ENCODE measurements around the gene MIP. TPM values are rescaled to one million over a fixed set of nuclear protein-coding genes. Genes with fewer than 3 reads are reported as not detected.

Gene MIP
- total and polyA plus RNA-seq, 2 of the 4 experiments (the other 2 are of a cell fraction): not detected

DNA sequence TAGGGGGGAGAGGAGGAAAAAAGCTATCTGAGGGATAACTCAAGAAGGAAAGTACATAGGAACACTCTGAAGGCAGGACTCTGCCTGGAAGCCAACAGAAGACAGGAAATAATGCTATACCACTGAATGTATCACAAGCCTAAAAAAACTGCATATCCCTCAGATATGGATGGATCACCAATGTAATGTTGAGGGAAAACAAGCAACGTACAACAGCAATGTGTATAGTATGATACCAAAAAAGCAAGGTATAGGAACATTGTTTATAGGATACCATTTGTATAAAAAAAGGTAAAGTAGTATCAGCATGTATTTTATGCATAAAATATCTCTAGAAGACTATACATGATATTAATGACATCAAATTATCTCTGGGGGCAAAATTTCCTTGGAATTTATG lies 30.1 kb upstream of the MIP start:
- ATAC-seq (ENCODE audit: low read depth) (no peak), DNase-seq (no peak)
- Histone ChIP-seq H3K9me3 (ENCODE audit: control insufficient read depth, insufficient read depth, low read length) (0 out of 2 replicates have a peak, but pooled peaks cover 2% of the 10 kb centered on the region), H3K9ac (ENCODE audit: low read depth, low read length) (no peak overlapping the region), H3K23ac (ENCODE audit: low read depth, low read length) (no peak overlapping the region), H3K18ac (ENCODE audit: low read depth, low read length) (no peak overlapping the region), H4K5ac (ENCODE audit: low read depth, low read length) (no peak overlapping the region), H4K8ac (ENCODE audit: low read depth in 2 of 2, low read length in 2 of 2) (no peak overlapping the region), H3K27ac (ENCODE audit: insufficient read depth, low read length) (no peak overlapping the region), H2AFZ (replicated peaks; ENCODE audit: low read length, poor library complexity) (no peak overlapping the region), H3K4ac (ENCODE audit: low read depth, low read length) (no peak overlapping the region), H3K14ac (replicated peaks; ENCODE audit: low read depth, low read length) (no peak overlapping the region), H2AK5ac (ENCODE audit: low read depth, low read length) (no peak overlapping the region), H2BK120ac (ENCODE audit: low read depth, low read length) (no peak overlapping the region), H4K20me1 (ENCODE audit: insufficient read depth, low read length) (no peaks in the 10 kb centered on the region), H3K4me3 (ENCODE audit: insufficient read depth, low read depth, low read length) (no peak overlapping the region), H3K56ac (ENCODE audit: extremely low read depth, insufficient read depth, low read length) (no peak overlapping the region), H2BK15ac (ENCODE audit: low read depth, low read length) (no peak overlapping the region), H3K27me3 (ENCODE audit: control insufficient read depth, insufficient read depth, low read length) (peaks cover 19% of the 10 kb centered on the region), H2BK5ac (ENCODE audit: low read depth, low read length, poor library complexity, severe bottlenecking) (no peak overlapping the region), H3K4me1 (ENCODE audit: control insufficient read depth, insufficient read depth, low read length) (peaks cover 2% of the 10 kb centered on the region; the same call in 1 of the 2 replicates), H3K9me1 (ENCODE audit: insufficient read depth, low read length) (peaks cover 6% of the 10 kb centered on the region; the same call in 1 of the 2 replicates), H4K91ac (ENCODE audit: insufficient read depth, low read depth, low read length) (no peak overlapping the region), H3K79me1 (ENCODE audit: low read depth in 1 of 2, low read length in 2 of 2) (no peaks in the 10 kb centered on the region), H3K36me3 (ENCODE audit: control insufficient read depth, insufficient read depth, low read length) (no peaks in the 10 kb centered on the region), H3K4me2 (ENCODE audit: low read depth, low read length) (no peak overlapping the region), H2AK9ac (replicated peaks; ENCODE audit: low read depth, low read length, poor library complexity) (no peak overlapping the region), H2BK20ac (ENCODE audit: low read depth, low read length) (no peak overlapping the region)
- CTCF ChIA-PET: interaction anchor here (1.0 kb wide), 1 partner anchor 9 kb away, joined by 3 read pairs; no protein-coding TSS in a partner anchor
- no CpG with 5 or more reads among the region's 1 CpG for WGBS, 2 experiments (ENCODE audit: extremely low coverage in 2 of 2, insufficient read length in 1 of 2)
- BruUV-seq (replicated peaks): no TSS peak
- dilution Hi-C loops (cut with HindIII; ENCODE audit: low sequenced_read_pairs, unreplicated experiment) (no loop called here), intact Hi-C loops (cut with micrococcal nuclease) (no loop called here), in situ Hi-C loops (cut with MboI; ENCODE audit: low sequenced_read_pairs) (no loop called here)
- POLR2A ChIA-PET (ENCODE audit: unreplicated experiment): no interaction called here
- TF ChIP-seq RCOR1 (IDR thresholded peaks at IDR 0.05; ENCODE audit: insufficient replicate concordance, low read length): no peak
- TF ChIP-seq NFE2L2 (IDR thresholded peaks at IDR 0.05; ENCODE audit: low read depth, low read length): no peak
- TF ChIP-seq, protein P1, sequence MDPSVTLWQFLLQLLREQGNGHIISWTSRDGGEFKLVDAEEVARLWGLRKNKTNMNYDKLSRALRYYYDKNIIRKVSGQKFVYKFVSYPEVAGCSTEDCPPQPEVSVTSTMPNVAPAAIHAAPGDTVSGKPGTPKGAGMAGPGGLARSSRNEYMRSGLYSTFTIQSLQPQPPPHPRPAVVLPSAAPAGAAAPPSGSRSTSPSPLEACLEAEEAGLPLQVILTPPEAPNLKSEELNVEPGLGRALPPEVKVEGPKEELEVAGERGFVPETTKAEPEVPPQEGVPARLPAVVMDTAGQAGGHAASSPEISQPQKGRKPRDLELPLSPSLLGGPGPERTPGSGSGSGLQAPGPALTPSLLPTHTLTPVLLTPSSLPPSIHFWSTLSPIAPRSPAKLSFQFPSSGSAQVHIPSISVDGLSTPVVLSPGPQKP (IDR thresholded peaks at IDR 0.05; ENCODE audit: borderline replicate concordance, low read depth, low read length): no peak
- TF ChIP-seq CEBPB (IDR thresholded peaks at IDR 0.05; ENCODE audit: low read depth, low read length): no peak
- no peak for TF ChIP-seq FOS (IDR thresholded peaks at IDR 0.05; ENCODE audit: low read depth, low read length)
- no peak for TF ChIP-seq MAFK (IDR thresholded peaks at IDR 0.05; ENCODE audit: low read depth, low read length)
- no peak for TF ChIP-seq MXI1 (IDR thresholded peaks at IDR 0.05; ENCODE audit: borderline replicate concordance, low read depth, low read length)
- no peak for TF ChIP-seq RFX5 (IDR thresholded peaks at IDR 0.05; ENCODE audit: low read depth, low read length)
- no peak for TF ChIP-seq CTCF (conservative IDR thresholded peaks at IDR 0.05; ENCODE audit: low read depth, low read length)
